ENCODE results near the gene ELAPOR1.

- TF ChIP-seq, protein P1, sequence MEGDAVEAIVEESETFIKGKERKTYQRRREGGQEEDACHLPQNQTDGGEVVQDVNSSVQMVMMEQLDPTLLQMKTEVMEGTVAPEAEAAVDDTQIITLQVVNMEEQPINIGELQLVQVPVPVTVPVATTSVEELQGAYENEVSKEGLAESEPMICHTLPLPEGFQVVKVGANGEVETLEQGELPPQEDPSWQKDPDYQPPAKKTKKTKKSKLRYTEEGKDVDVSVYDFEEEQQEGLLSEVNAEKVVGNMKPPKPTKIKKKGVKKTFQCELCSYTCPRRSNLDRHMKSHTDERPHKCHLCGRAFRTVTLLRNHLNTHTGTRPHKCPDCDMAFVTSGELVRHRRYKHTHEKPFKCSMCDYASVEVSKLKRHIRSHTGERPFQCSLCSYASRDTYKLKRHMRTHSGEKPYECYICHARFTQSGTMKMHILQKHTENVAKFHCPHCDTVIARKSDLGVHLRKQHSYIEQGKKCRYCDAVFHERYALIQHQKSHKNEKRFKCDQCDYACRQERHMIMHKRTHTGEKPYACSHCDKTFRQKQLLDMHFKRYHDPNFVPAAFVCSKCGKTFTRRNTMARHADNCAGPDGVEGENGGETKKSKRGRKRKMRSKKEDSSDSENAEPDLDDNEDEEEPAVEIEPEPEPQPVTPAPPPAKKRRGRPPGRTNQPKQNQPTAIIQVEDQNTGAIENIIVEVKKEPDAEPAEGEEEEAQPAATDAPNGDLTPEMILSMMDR (IDR thresholded peaks at IDR 0.05; ENCODE audit: low read length), result no peak
- no peak for TF ChIP-seq EZH2 (optimal IDR thresholded peaks at IDR 0.05; ENCODE audit: low read depth, low read length)
- no peak for TF ChIP-seq EZH2phosphoT487 (IDR thresholded peaks at IDR 0.05; ENCODE audit: low read length)
Measured at GRCh38 chr1:109104364-109105151, 9.4 kb upstream of the ELAPOR1 start.
